ENCODE results near the gene NHERF1.

The NHERF1 gene

DNA sequence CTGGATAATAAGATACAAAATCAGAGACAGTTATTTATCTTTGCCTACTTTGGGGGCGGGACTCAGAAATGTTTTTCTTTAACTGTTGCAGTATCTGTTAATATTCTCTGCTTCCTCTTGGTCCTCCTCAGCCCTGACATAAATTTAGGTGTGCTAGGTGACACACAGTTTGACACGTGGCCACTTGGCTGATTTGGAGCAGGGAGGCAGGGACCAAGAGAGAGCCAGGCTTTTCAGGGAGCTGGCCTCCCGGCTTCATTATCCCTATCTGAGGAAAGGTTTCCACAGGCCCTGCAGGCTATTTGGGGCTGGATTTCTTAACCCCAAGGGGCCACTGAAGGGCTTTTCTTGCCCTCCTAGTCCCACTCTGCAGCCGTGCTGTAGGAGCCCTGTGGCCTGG, 47.8 kb downstream of the NHERF1 start:
- H2AFZ ChIP-seq (ENCODE audit: low read depth): no peak overlapping the region
- no peaks in the 10 kb centered on the region for H3K79me2 ChIP-seq (ENCODE audit: insufficient read depth, low read depth)
- no peaks in the 10 kb centered on the region for H4K20me1 ChIP-seq (ENCODE audit: insufficient read depth)
- no peak overlapping the region for H3K4me3 ChIP-seq (IDR thresholded peaks at IDR 0.05; ENCODE audit: insufficient read depth, low read depth, low read length)
- H3K27me3 ChIP-seq (ENCODE audit: insufficient read depth, low read depth): no peaks in the 10 kb centered on the region
- no peak overlapping the region for H3K27ac ChIP-seq
- TF ChIP-seq, protein P1, sequence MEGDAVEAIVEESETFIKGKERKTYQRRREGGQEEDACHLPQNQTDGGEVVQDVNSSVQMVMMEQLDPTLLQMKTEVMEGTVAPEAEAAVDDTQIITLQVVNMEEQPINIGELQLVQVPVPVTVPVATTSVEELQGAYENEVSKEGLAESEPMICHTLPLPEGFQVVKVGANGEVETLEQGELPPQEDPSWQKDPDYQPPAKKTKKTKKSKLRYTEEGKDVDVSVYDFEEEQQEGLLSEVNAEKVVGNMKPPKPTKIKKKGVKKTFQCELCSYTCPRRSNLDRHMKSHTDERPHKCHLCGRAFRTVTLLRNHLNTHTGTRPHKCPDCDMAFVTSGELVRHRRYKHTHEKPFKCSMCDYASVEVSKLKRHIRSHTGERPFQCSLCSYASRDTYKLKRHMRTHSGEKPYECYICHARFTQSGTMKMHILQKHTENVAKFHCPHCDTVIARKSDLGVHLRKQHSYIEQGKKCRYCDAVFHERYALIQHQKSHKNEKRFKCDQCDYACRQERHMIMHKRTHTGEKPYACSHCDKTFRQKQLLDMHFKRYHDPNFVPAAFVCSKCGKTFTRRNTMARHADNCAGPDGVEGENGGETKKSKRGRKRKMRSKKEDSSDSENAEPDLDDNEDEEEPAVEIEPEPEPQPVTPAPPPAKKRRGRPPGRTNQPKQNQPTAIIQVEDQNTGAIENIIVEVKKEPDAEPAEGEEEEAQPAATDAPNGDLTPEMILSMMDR (conservative IDR thresholded peaks at IDR 0.05; ENCODE audit: low read depth, low read length): no peak
- no peak overlapping the region for H3K4me2 ChIP-seq
- H3K9ac ChIP-seq: no peak overlapping the region
- H3K4me1 ChIP-seq (ENCODE audit: low read depth, poor library complexity, severe bottlenecking): peaks cover 4% of the 10 kb centered on the region
- no peaks in the 10 kb centered on the region for H3K36me3 ChIP-seq (ENCODE audit: insufficient read depth)

DNA sequence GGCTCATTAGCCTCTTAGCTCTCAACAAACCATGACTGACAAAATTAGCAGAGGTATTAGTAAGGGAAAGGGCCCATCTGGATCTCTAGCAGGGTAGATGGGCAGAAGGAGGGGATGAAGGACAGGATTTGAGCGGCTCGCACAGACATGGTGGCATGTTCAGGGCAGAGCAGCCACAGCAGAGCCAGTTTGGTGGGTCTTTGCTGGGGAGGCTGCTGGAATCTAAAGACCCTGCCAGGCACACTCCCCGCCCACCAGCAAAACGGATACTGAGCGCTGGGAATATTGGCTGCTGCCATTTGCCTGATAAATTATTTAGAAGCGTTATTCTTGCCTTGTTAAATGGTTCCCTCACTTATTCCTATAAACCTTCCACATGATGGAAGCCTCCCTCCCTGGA, 48.4 kb downstream of the NHERF1 start:
- no peaks in the 10 kb centered on the region for H3K79me2 ChIP-seq (ENCODE audit: insufficient read depth, low read depth)
- no peaks in the 10 kb centered on the region for H3K36me3 ChIP-seq (ENCODE audit: insufficient read depth)
- no peak overlapping the region for H3K9ac ChIP-seq
- no peak overlapping the region for H3K4me2 ChIP-seq
- no peak overlapping the region for H2AFZ ChIP-seq (ENCODE audit: low read depth)
- no peaks in the 10 kb centered on the region for H4K20me1 ChIP-seq (ENCODE audit: insufficient read depth)
- H3K4me1 ChIP-seq (ENCODE audit: low read depth, poor library complexity, severe bottlenecking): no peaks in the 10 kb centered on the region
- H3K4me3 ChIP-seq (IDR thresholded peaks at IDR 0.05; ENCODE audit: insufficient read depth, low read depth, low read length): no peak overlapping the region
- H3K27ac ChIP-seq: no peak overlapping the region
- TF ChIP-seq, protein P1 (conservative IDR thresholded peaks at IDR 0.05; ENCODE audit: low read depth, low read length): no peak
- H3K27me3 ChIP-seq (ENCODE audit: insufficient read depth, low read depth): no peaks in the 10 kb centered on the region

- TF ChIP-seq, protein P1 (conservative IDR thresholded peaks at IDR 0.05; ENCODE audit: low read depth, low read length): no peak
- H3K36me3 ChIP-seq (ENCODE audit: insufficient read depth): no peaks in the 10 kb centered on the region
Observed at GRCh38 chr17:74797824-74798223, 49.4 kb downstream of the NHERF1 start.

DNA sequence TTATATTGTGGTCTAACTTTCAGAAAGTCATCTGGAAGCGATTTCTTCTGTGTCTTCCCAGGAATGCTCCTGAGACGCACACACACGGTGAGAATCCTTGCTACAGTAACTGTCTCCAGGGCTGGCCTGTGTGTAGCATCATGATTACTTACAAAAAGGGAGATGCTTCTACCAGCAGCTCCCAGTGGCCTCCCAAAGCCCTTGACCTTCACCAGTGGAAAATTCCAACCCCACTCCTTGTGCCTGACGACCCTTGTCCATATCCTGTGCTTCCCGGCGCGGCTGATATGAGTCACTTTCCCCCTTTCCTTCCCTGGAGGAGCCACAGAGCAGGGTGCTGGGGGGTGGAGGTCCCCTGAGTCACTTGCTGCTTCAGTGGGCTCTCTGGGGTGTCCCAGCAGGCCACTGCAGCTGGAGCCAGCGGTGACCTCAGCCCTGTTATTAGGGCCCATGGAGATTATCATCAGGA, 49.8 kb downstream of the NHERF1 start:
- Histone ChIP-seq H2AFZ (ENCODE audit: low read depth) (no peak overlapping the region), H3K4me1 (ENCODE audit: low read depth, poor library complexity, severe bottlenecking) (no peaks in the 10 kb centered on the region), H3K27ac (no peak overlapping the region), H3K36me3 (ENCODE audit: insufficient read depth) (no peaks in the 10 kb centered on the region), H3K9ac (no peak overlapping the region), H4K20me1 (ENCODE audit: insufficient read depth) (no peaks in the 10 kb centered on the region), H3K4me2 (no peak overlapping the region), H3K79me2 (ENCODE audit: insufficient read depth, low read depth) (no peaks in the 10 kb centered on the region), H3K4me3 (IDR thresholded peaks at IDR 0.05; ENCODE audit: insufficient read depth, low read depth, low read length) (no peak overlapping the region), H3K27me3 (ENCODE audit: insufficient read depth, low read depth) (no peaks in the 10 kb centered on the region)
- TF ChIP-seq, protein P1 (conservative IDR thresholded peaks at IDR 0.05; ENCODE audit: low read depth, low read length): no peak

More at GRCh38 chr17:74797824-74798223, 49.4 kb downstream of the NHERF1 start:
- no peak overlapping the region for H3K9ac ChIP-seq
- no peaks in the 10 kb centered on the region for H4K20me1 ChIP-seq (ENCODE audit: insufficient read depth)
- no peak overlapping the region for H3K4me2 ChIP-seq
- no peak overlapping the region for H3K27ac ChIP-seq
- H2AFZ ChIP-seq (ENCODE audit: low read depth): no peak overlapping the region
- H3K79me2 ChIP-seq (ENCODE audit: insufficient read depth, low read depth): no peaks in the 10 kb centered on the region
- H3K4me3 ChIP-seq (IDR thresholded peaks at IDR 0.05; ENCODE audit: insufficient read depth, low read depth, low read length): no peak overlapping the region
- H3K4me1 ChIP-seq (ENCODE audit: low read depth, poor library complexity, severe bottlenecking): no peaks in the 10 kb centered on the region
- no peaks in the 10 kb centered on the region for H3K27me3 ChIP-seq (ENCODE audit: insufficient read depth, low read depth)

Data from KMS-11 (cell line).